ENCODE data around the gene RIOK1. TPM values are rescaled to one million over a fixed set of nuclear protein-coding genes. Genes with fewer than 3 reads are reported as not detected.
"Not testable (repeated sequence)": the region's sequence is repeated elsewhere in the genome, so short reads cannot be mapped to it uniquely, and the experiment has no call there.

Gene RIOK1
- total RNA-seq, 1 donor from 2014 or later: 15.5 TPM

- Histone ChIP-seq H3K36me3 (ENCODE audit: control insufficient read depth, insufficient read depth, low read length) (no peaks in the 10 kb centered on the region), H3K27me3 (ENCODE audit: control insufficient read depth, insufficient read depth, low read length) (no peaks in the 10 kb centered on the region), H3K4me3 (ENCODE audit: low read depth, low read length) (no peak overlapping the region)
- TF ChIP-seq CTCF (IDR thresholded peaks at IDR 0.05; ENCODE audit: insufficient read depth, low read length, poor library complexity, severe bottlenecking): no peak
- DNase-seq (ENCODE audit: low read depth): no peak
These were observed 58.6 kb downstream of the RIOK1 start for GRCh38 chr6:7448232-7448631.

GRCh38 chr6:7449018-7449417 is 59.4 kb downstream of the RIOK1 start:
- H3K36me3 ChIP-seq (ENCODE audit: control insufficient read depth, insufficient read depth, low read length): no peaks in the 10 kb centered on the region
- no peaks in the 10 kb centered on the region for H3K27me3 ChIP-seq (ENCODE audit: control insufficient read depth, insufficient read depth, low read length)
- H3K4me3 ChIP-seq (ENCODE audit: low read depth, low read length): no peak overlapping the region
- DNase-seq (ENCODE audit: low read depth): no peak
- TF ChIP-seq CTCF (IDR thresholded peaks at IDR 0.05; ENCODE audit: insufficient read depth, low read length, poor library complexity, severe bottlenecking): no peak

DNA sequence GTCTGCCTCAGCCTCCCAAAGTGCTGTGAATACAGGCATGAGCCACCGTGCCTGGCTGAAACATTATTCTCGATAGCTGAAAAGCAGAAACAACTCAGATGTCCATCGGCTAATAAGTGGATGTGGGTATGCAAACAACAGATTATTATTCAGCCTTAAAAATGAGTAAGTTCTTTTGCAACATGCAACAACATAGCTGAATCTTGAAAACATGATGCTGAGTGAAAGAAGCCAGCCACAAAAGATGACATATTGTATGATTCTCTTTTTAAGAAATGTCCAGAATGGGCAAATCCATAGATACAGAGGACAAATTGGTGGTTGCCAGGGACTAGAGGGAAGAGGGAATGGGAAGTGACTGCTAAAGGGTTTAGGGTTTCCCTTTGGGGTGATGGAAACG is 61.7 kb downstream of the RIOK1 start:
- no peak for DNase-seq (ENCODE audit: low read depth)
- no peak for TF ChIP-seq CTCF (IDR thresholded peaks at IDR 0.05; ENCODE audit: insufficient read depth, low read length, poor library complexity, severe bottlenecking)
- Histone ChIP-seq H3K4me3 (ENCODE audit: low read depth, low read length) (no peak overlapping the region), H3K27me3 (ENCODE audit: control insufficient read depth, insufficient read depth, low read length) (no peaks in the 10 kb centered on the region), H3K36me3 (ENCODE audit: control insufficient read depth, insufficient read depth, low read length) (no peaks in the 10 kb centered on the region)

GRCh38 chr6:7452898-7453297 is 63.3 kb downstream of the RIOK1 start:
- no peaks in the 10 kb centered on the region for H3K27me3 ChIP-seq (ENCODE audit: control insufficient read depth, insufficient read depth, low read length)
- H3K36me3 ChIP-seq (ENCODE audit: control insufficient read depth, insufficient read depth, low read length): no peaks in the 10 kb centered on the region
- no peak for DNase-seq (ENCODE audit: low read depth)
- no peak overlapping the region for H3K4me3 ChIP-seq (ENCODE audit: low read depth, low read length)
- TF ChIP-seq CTCF (IDR thresholded peaks at IDR 0.05; ENCODE audit: insufficient read depth, low read length, poor library complexity, severe bottlenecking): no peak

- Histone ChIP-seq H3K36me3 (ENCODE audit: control insufficient read depth, insufficient read depth, low read length) (no peaks in the 10 kb centered on the region), H3K27me3 (ENCODE audit: control insufficient read depth, insufficient read depth, low read length) (no peaks in the 10 kb centered on the region), H3K4me3 (ENCODE audit: low read depth, low read length) (no peak overlapping the region)
- TF ChIP-seq CTCF (IDR thresholded peaks at IDR 0.05; ENCODE audit: insufficient read depth, low read length, poor library complexity, severe bottlenecking): no peak
- DNase-seq (ENCODE audit: low read depth): no peak
These were observed 65.2 kb downstream of the RIOK1 start for GRCh38 chr6:7454696-7455358.

DNA sequence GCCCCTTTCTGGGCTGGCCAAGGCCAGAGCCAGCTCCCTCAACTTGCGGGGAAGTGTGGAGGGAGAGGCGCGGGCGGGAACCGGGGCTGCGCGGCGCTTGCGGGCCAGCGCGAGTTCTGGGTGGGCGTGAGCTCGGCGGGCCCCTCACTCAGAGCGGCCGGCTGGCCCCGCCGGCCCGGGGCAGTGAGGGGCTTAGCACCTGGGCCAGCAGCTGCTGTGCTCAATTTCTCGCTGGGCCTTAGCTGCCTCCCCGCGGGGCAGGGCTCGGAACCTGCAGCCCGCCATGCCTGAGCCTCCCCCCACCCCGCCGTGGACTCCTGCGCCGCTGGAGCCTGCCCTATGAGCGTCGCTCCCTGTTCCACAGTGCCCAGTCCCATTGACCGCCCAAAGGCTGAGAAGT is 66.7 kb downstream of the RIOK1 start:
- not testable (repeated sequence) for H3K27me3 ChIP-seq (ENCODE audit: control insufficient read depth, insufficient read depth, low read length)

More for the DNA sequence above, 66.7 kb downstream of the RIOK1 start:
- not testable (repeated sequence) for H3K36me3 ChIP-seq (ENCODE audit: control insufficient read depth, insufficient read depth, low read length); DNase-seq (ENCODE audit: low read depth); H3K4me3 ChIP-seq (ENCODE audit: low read depth, low read length)

Data from kidney epithelial cell (primary cell).